Liver (tissue), 9 donors: ENCODE measurements around the gene CFL1. TPM values are rescaled to one million over a fixed set of nuclear protein-coding genes. Genes with fewer than 3 reads are reported as not detected.

Experiments
- DNase-seq: peaks from one replicate; pipeline ENCODE4 v3.0.0-alpha.2; 2017; ENCODE audit warnings: low spot score
- H3K27ac ChIP-seq, 2 donors: one replicate each; pipeline ENCODE4 v1.7.0; 2013; ENCODE audit warnings: inconsistent platforms in 2 of 2, low read length in 2 of 2, control low read depth in 1 of 2, low read depth in 1 of 2, mild to moderate bottlenecking in 1 of 2
- H3K27me3 ChIP-seq, 4 donors: one replicate each; pipeline versions ENCODE4 v1.6.1 to v1.7.0; 2013; ENCODE audit warnings: low read length in 3 of 4, inconsistent platforms in 1 of 4, mild to moderate bottlenecking in 1 of 4, moderate library complexity in 1 of 4; ENCODE audit not compliant: control insufficient read depth in 4 of 4, insufficient read depth in 4 of 4
- H3K36me3 ChIP-seq, 4 donors: one replicate each; pipeline versions ENCODE4 v1.6.1 to v1.7.0; 2013; ENCODE audit warnings: low read length in 3 of 4, mild to moderate bottlenecking in 3 of 4, low read depth in 1 of 4, moderate library complexity in 1 of 4; ENCODE audit not compliant: control insufficient read depth in 4 of 4, insufficient read depth in 3 of 4
- H3K4me1 ChIP-seq, 4 donors: one replicate each; pipeline versions ENCODE4 v1.6.1 to v1.7.0; 2013; ENCODE audit warnings: low read length in 3 of 4, mild to moderate bottlenecking in 3 of 4, moderate library complexity in 1 of 4; ENCODE audit not compliant: control insufficient read depth in 4 of 4, insufficient read depth in 4 of 4
- H3K4me3 ChIP-seq, 3 donors: one replicate each; pipeline versions ENCODE4 v1.6.1 to v1.7.0; 2013; ENCODE audit warnings: low read length in 3 of 3, control low read depth in 1 of 3, low read depth in 1 of 3, mild to moderate bottlenecking in 1 of 3
- H3K9ac ChIP-seq, 2 donors: one replicate each; pipeline ENCODE4 v1.7.0; 2013; ENCODE audit warnings: low read length in 2 of 2, mild to moderate bottlenecking in 2 of 2, moderate library complexity in 2 of 2, control low read depth in 1 of 2, low read depth in 1 of 2
- H3K9me3 ChIP-seq, 4 donors: one replicate each; pipeline versions ENCODE4 v1.6.1 to v1.7.0; 2013; ENCODE audit warnings: low read length in 3 of 4; ENCODE audit not compliant: control insufficient read depth in 4 of 4
- ATF3 ChIP-seq: IDR thresholded peaks from 2 replicates; pipeline ENCODE4 v1.6.1; 2016; ENCODE audit warnings: antibody characterized with exemption
- EGR1 ChIP-seq, 2 donors: IDR thresholded peaks; 2 replicates each; pipeline ENCODE4 v1.6.1; 2016 to 2018; ENCODE audit warnings: antibody characterized with exemption in 2 of 2, low read depth in 2 of 2
- FOXA2 ChIP-seq: IDR thresholded peaks from 2 replicates; pipeline ENCODE4 v1.6.1; 2016; ENCODE audit warnings: antibody characterized with exemption
- MAX ChIP-seq: IDR thresholded peaks from 2 replicates; pipeline ENCODE4 v1.6.1; 2016; ENCODE audit warnings: antibody characterized with exemption
- NR2F2 ChIP-seq: IDR thresholded peaks from 2 replicates; pipeline ENCODE4 v1.6.1; 2016; ENCODE audit warnings: antibody characterized with exemption
- REST ChIP-seq: IDR thresholded peaks from 2 replicates; pipeline ENCODE4 v1.6.1; 2016; ENCODE audit warnings: antibody characterized with exemption, mild to moderate bottlenecking
- SP1 ChIP-seq: IDR thresholded peaks from 2 replicates; pipeline ENCODE4 v1.6.1; 2018; ENCODE audit warnings: antibody characterized with exemption, mild to moderate bottlenecking
- TAF1 ChIP-seq: conservative IDR thresholded peaks from 2 replicates; pipeline ENCODE4 v1.6.1; 2016; ENCODE audit warnings: antibody characterized with exemption, mild to moderate bottlenecking
- ZBTB33 ChIP-seq: IDR thresholded peaks from 2 replicates; pipeline ENCODE4 v1.6.1; 2016; ENCODE audit warnings: antibody characterized with exemption
- WGBS: extraction: QIAGEN DNeasy Blood & Tissue Kit; methylation state at CpG from one replicate; pipeline ENCODE4 v1.1.7; 2013; 5-methylcytosine and 5-hydroxymethylcytosine counted together
- polyA plus RNA-seq, 2 donors: library from polyadenylated mRNA; stranded (reverse) in 1 of 2; unstranded in 1 of 2; fragments of 200-250 nt in 1 of 2; fragments of >200 nt in 1 of 2; fragmentation: Nextera tagmentation in 1 of 2; extraction: Ambion mirVana in 1 of 2; gene quantifications; one replicate each; pipeline versions ENCODE4 v1.2.1 to v1.2.3, GENCODE V29; 2013 to 2015
- total RNA-seq, 2 donors: library from RNA; depleted of rRNA; stranded (reverse); fragments of >200 nt; gene quantifications; one replicate each; pipeline ENCODE4 v1.2.3, GENCODE V29; 2014
- donor health status: healthy.
- donor health status: healthy.
- donor health status: healthy.
- donor health status: healthy.
- donor health status: healthy.

The CFL1 gene
- total and polyA plus RNA-seq, 4 donors, result 184 to 498 (median 282) TPM

- TF ChIP-seq REST (no peak), EGR1 (IDR thresholded peaks at IDR 0.05; ENCODE audit: low read depth in 2 of 2) (no peak), FOXA2 (no peak)
Measured at GRCh38 chr11:65852508-65853245, 5.3 kb downstream of the CFL1 start (continued).

- 90% methylated on average over 10 of the region's 10 CpGs for WGBS
- no peak for DNase-seq
Measured at GRCh38 chr11:65851811-65852507, 6.0 kb downstream of the CFL1 start.

GRCh38 chr11:65851083-65851579 is 6.8 kb downstream of the CFL1 start:
- no peak overlapping the region for H3K9ac ChIP-seq
- peaks cover 0 to 7% (median 2%) of the 10 kb centered on the region in 4 donors for H3K9me3 ChIP-seq
- no peak for TF ChIP-seq ATF3
- TF ChIP-seq NR2F2, result no peak
- no peak for TF ChIP-seq MAX
- no peak for TF ChIP-seq REST
- TF ChIP-seq TAF1, result no peak
- H3K27ac ChIP-seq, result no peak overlapping the region
- WGBS, result 93% methylated on average over 14 of the region's 14 CpGs
- peaks cover 13 to 38% (median 20%) of the 10 kb centered on the region in 4 donors for H3K36me3 ChIP-seq
- H3K27me3 ChIP-seq, result no peaks in the 10 kb centered on the region
- DNase-seq, result no peak
- peaks cover 0 to 11% (median 4%) of the 10 kb centered on the region in 4 donors for H3K4me1 ChIP-seq
- no peak overlapping the region for H3K4me3 ChIP-seq

More at GRCh38 chr11:65851811-65852507, 6.0 kb downstream of the CFL1 start:
- H3K4me3 ChIP-seq, result no peak overlapping the region
- H3K4me1 ChIP-seq, result peaks cover 2 to 19% (median 10%) of the 10 kb centered on the region in 4 donors
- H3K36me3 ChIP-seq, result peaks cover 13 to 39% (median 20%) of the 10 kb centered on the region in 4 donors
- TF ChIP-seq SP1 (no peak), ZBTB33 (no peak), MAX (no peak)
- no peaks in the 10 kb centered on the region for H3K27me3 ChIP-seq
- peaks cover 0 to 7% (median 2%) of the 10 kb centered on the region in 4 donors for H3K9me3 ChIP-seq
- no peak overlapping the region for H3K27ac ChIP-seq
- no peak overlapping the region for H3K9ac ChIP-seq
